OCI-LY7 (cell line): ENCODE measurements around the gene TLCD1. TPM values are rescaled to one million over a fixed set of nuclear protein-coding genes. Genes with fewer than 3 reads are reported as not detected.

Experiments used
- BruUV-seq: library from RNA; stranded (reverse); fragments of 400-500 nt; replicated peaks from 2 replicates; lab custom pipeline; 2021; lab: Mats Ljungman, UMichigan
- CTCF ChIA-PET: fragments of 300-600 bp; sonication (Branson Sonifier 250); formaldehyde crosslinking; loops from one replicate; lab custom pipeline; 2022; ENCODE audit warnings: antibody characterized with exemption; ENCODE audit not compliant: unreplicated experiment; lab: Charles Lee
- POLR2A ChIA-PET: fragments of 300-600 bp; sonication (Branson Sonifier 250); formaldehyde crosslinking; loops from one replicate; lab custom pipeline; 2022; ENCODE audit warnings: antibody characterized with exemption; lab: Charles Lee
- DNase-seq: peaks from one replicate; pipeline ENCODE4 v3.0.0-alpha.2; 2015; ENCODE audit warnings: low spot score
- H2AFZ ChIP-seq: fragments of 200-600 bp; sonication (generic), shearing (Covaris generic); 2 replicates; pipeline ENCODE4 v1.6.1; 2014; ENCODE audit warnings: mild to moderate bottlenecking, antibody characterized with exemption, low read length, moderate library complexity
- H3K27ac ChIP-seq: fragments of 200-600 bp; sonication (generic); 2 replicates; pipeline ENCODE4 v1.5.1; 2014; ENCODE audit warnings: mixed run types, low read depth, mild to moderate bottlenecking, moderate library complexity, low read length, inconsistent platforms; ENCODE audit not compliant: poor library complexity, severe bottlenecking
- H3K36me3 ChIP-seq: fragments of 200-600 bp; sonication (generic); 2 replicates; pipeline ENCODE4 v1.6.1; 2014; ENCODE audit warnings: mild to moderate bottlenecking, antibody characterized with exemption, low read length, moderate library complexity, mixed read lengths; ENCODE audit not compliant: insufficient read depth
- H3K4me1 ChIP-seq: fragments of 200-600 bp; sonication (generic); 2 replicates; pipeline ENCODE4 v1.5.1; 2014; ENCODE audit warnings: mild to moderate bottlenecking, low read length; ENCODE audit not compliant: insufficient read depth, poor library complexity, severe bottlenecking
- H3K4me2 ChIP-seq: fragments of 200-600 bp; sonication (generic); 2 replicates; pipeline ENCODE4 v1.6.1; 2014; ENCODE audit warnings: mild to moderate bottlenecking, low read length
- H3K4me3 ChIP-seq: fragments of 200-600 bp; sonication (generic); 2 replicates; pipeline ENCODE4 v1.5.1; 2014; ENCODE audit warnings: mild to moderate bottlenecking, low read depth, low read length; ENCODE audit not compliant: poor library complexity, severe bottlenecking
- H3K79me2 ChIP-seq: fragments of 200-600 bp; sonication (generic); 2 replicates; pipeline ENCODE4 v1.6.1; 2016; ENCODE audit warnings: low read depth, mild to moderate bottlenecking, low read length, moderate library complexity, mixed read lengths; ENCODE audit not compliant: insufficient read depth
- H3K9me2 ChIP-seq: fragments of 200-600 bp; sonication (generic); 2 replicates; pipeline ENCODE4 v1.6.1; 2016; ENCODE audit warnings: mild to moderate bottlenecking, low read length, mixed read lengths; ENCODE audit not compliant: insufficient read depth
- H3K9me3 ChIP-seq: fragments of 200-600 bp; sonication (generic); 2 replicates; pipeline ENCODE4 v1.6.1; 2014; ENCODE audit warnings: mild to moderate bottlenecking, mixed run types, low read length, mixed read lengths
- H4K20me1 ChIP-seq: fragments of 200-600 bp; sonication (generic); 2 replicates; pipeline ENCODE4 v1.6.1; 2014; ENCODE audit warnings: mild to moderate bottlenecking, antibody characterized with exemption, low read length, moderate library complexity, mixed read lengths; ENCODE audit not compliant: insufficient read depth
- EZH2phosphoT487 ChIP-seq: fragments of 200-600 bp; sonication (generic); IDR thresholded peaks from 2 replicates; pipeline ENCODE4 v1.6.1; 2018; ENCODE audit warnings: low read depth, borderline replicate concordance, mild to moderate bottlenecking, mixed run types, antibody characterized with exemption, low read length, moderate library complexity, mixed read lengths
- intact Hi-C: fragments of 100-400 bp; cut with micrococcal nuclease; formaldehyde crosslinking; loops from one replicate; pipeline ENCODE4 v1.10.0; 2022; ENCODE audit not compliant: unreplicated experiment
- total RNA-seq, 2 experiments: library from RNA; depleted of rRNA in 1 of 2; stranded (reverse); fragments of >200 nt in 1 of 2; shearing (Covaris generic) in 1 of 2; gene quantifications; 2 replicates each; pipeline ENCODE4 v1.2.3, GENCODE V29; 2014 to 2022
- TF ChIP-seq, protein P1 (sequence below): fragments of 200-600 bp; sonication (generic); conservative IDR thresholded peaks from 2 replicates; pipeline ENCODE4 v1.5.1; 2014; ENCODE audit warnings: mild to moderate bottlenecking, antibody characterized with exemption, low read length, moderate library complexity, mixed read lengths

The TLCD1 gene
- total RNA-seq, 2 experiments from 2014 or later: 0.28 to 2.5 TPM

GRCh38 chr17:28689011-28689410 is 37.0 kb downstream of the TLCD1 start:
- no peak for TF ChIP-seq EZH2phosphoT487
- TF ChIP-seq, protein P1, sequence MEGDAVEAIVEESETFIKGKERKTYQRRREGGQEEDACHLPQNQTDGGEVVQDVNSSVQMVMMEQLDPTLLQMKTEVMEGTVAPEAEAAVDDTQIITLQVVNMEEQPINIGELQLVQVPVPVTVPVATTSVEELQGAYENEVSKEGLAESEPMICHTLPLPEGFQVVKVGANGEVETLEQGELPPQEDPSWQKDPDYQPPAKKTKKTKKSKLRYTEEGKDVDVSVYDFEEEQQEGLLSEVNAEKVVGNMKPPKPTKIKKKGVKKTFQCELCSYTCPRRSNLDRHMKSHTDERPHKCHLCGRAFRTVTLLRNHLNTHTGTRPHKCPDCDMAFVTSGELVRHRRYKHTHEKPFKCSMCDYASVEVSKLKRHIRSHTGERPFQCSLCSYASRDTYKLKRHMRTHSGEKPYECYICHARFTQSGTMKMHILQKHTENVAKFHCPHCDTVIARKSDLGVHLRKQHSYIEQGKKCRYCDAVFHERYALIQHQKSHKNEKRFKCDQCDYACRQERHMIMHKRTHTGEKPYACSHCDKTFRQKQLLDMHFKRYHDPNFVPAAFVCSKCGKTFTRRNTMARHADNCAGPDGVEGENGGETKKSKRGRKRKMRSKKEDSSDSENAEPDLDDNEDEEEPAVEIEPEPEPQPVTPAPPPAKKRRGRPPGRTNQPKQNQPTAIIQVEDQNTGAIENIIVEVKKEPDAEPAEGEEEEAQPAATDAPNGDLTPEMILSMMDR: no peak
- POLR2A ChIA-PET: interaction anchor here (1.3 kb wide), 1 partner anchor 11 kb away, joined by 3 read pairs; no protein-coding TSS in a partner anchor

GRCh38 chr17:28688481-28688880 is 37.6 kb downstream of the TLCD1 start:
- no peak overlapping the region for H3K4me2 ChIP-seq
- intact Hi-C loops: loop anchor here (10.0 kb wide), 1 partner anchor 64 kb away; no protein-coding TSS in a partner anchor
- CTCF ChIA-PET: no interaction called here
- no peaks in the 10 kb centered on the region for H3K79me2 ChIP-seq
- no peak overlapping the region for H3K27ac ChIP-seq
- no peaks in the 10 kb centered on the region for H4K20me1 ChIP-seq
- no peak for DNase-seq
- no TSS peak for BruUV-seq
- no peak overlapping the region for H3K4me3 ChIP-seq
- H3K4me1 ChIP-seq: no peaks in the 10 kb centered on the region
- no peaks in the 10 kb centered on the region for H3K9me2 ChIP-seq
- H2AFZ ChIP-seq: no peak overlapping the region
- no peak for TF ChIP-seq EZH2phosphoT487
- TF ChIP-seq, protein P1: no peak
- H3K36me3 ChIP-seq: peaks cover 88% of the 10 kb centered on the region
- no peaks in the 10 kb centered on the region for H3K9me3 ChIP-seq
- POLR2A ChIA-PET: interaction anchor here (1.3 kb wide), 1 partner anchor 11 kb away, joined by 3 read pairs; no protein-coding TSS in a partner anchor

More at GRCh38 chr17:28689011-28689410, 37.0 kb downstream of the TLCD1 start:
- H4K20me1 ChIP-seq: no peaks in the 10 kb centered on the region
- H3K9me2 ChIP-seq: no peaks in the 10 kb centered on the region
- CTCF ChIA-PET: no interaction called here
- no peaks in the 10 kb centered on the region for H3K79me2 ChIP-seq
- H3K36me3 ChIP-seq: peaks cover 90% of the 10 kb centered on the region
- H2AFZ ChIP-seq: no peak overlapping the region
- no peak overlapping the region for H3K27ac ChIP-seq
- intact Hi-C loops: loop anchor here (10.0 kb wide), 1 partner anchor 64 kb away; no protein-coding TSS in a partner anchor
- no TSS peak for BruUV-seq
- H3K4me2 ChIP-seq: no peak overlapping the region
- no peaks in the 10 kb centered on the region for H3K9me3 ChIP-seq
- no peak for DNase-seq
- H3K4me3 ChIP-seq: no peak overlapping the region
- no peaks in the 10 kb centered on the region for H3K4me1 ChIP-seq

- CTCF ChIA-PET: no interaction called here
- intact Hi-C loops: loop anchor here (10.0 kb wide), 1 partner anchor 61 kb away; no protein-coding TSS in a partner anchor
- no peak for DNase-seq
Observed at GRCh38 chr17:28686296-28686695, 39.7 kb downstream of the TLCD1 start.

More at GRCh38 chr17:28686296-28686695, 39.7 kb downstream of the TLCD1 start:
- Histone ChIP-seq H3K79me2 (no peaks in the 10 kb centered on the region), H3K4me2 (no peak overlapping the region), H3K4me3 (no peak overlapping the region), H4K20me1 (no peaks in the 10 kb centered on the region), H3K9me2 (no peaks in the 10 kb centered on the region), H3K4me1 (no peaks in the 10 kb centered on the region), H3K36me3 (peaks cover 97% of the 10 kb centered on the region), H3K9me3 (no peaks in the 10 kb centered on the region), H3K27ac (no peak overlapping the region), H2AFZ (no peak overlapping the region)
- POLR2A ChIA-PET: interaction anchor here (0.5 kb wide), 1 partner anchor 170 kb away, joined by 3 read pairs; no protein-coding TSS in a partner anchor
- BruUV-seq: no TSS peak
- no peak for TF ChIP-seq EZH2phosphoT487
- TF ChIP-seq, protein P1: no peak
